OCI-LY3 (cell line): ENCODE data around the gene KRT33A.
"Not testable (repeated sequence)": the region's sequence is repeated elsewhere in the genome, so short reads cannot be mapped to it uniquely, and the experiment has no call there.

ENCODE experiments used
- H2AFZ ChIP-seq: fragments of 200-600, 300-600 bp; shearing (Covaris generic); 2 replicates; pipeline ENCODE4 v1.6.0; 2014; ENCODE audit warnings: antibody characterized with exemption, low read depth, low read length
- H3K27ac ChIP-seq: fragments of 200-600, 300-600 bp; sonication (generic); 2 replicates; pipeline ENCODE4 v1.5.1; 2014; ENCODE audit warnings: mild to moderate bottlenecking, low read length, moderate library complexity, mixed read lengths
- H3K27me3 ChIP-seq: fragments of 200-600, 300-600 bp; sonication (generic); 2 replicates; pipeline ENCODE4 v1.6.1; 2014; ENCODE audit warnings: low read depth, low read length, mixed read lengths
- H3K36me3 ChIP-seq: fragments of 200-600, 300-600 bp; sonication (generic); replicated peaks from 2 replicates; pipeline ENCODE3; 2014; ENCODE audit warnings: low read depth, low read length, mixed read lengths
- H3K4me1 ChIP-seq: fragments of 300-600, 200-600 bp; sonication (generic); 2 replicates; pipeline ENCODE4 v1.6.1; 2014; ENCODE audit warnings: low read length, mixed read lengths
- H3K4me2 ChIP-seq: fragments of 200-600, 300-600 bp; sonication (generic); 2 replicates; pipeline ENCODE4 v1.6.1; 2014; ENCODE audit warnings: low read length, mixed read lengths
- H3K4me3 ChIP-seq: fragments of 300-600, 200-600 bp; sonication (generic); 2 replicates; pipeline ENCODE4 v1.5.1; 2014; ENCODE audit warnings: antibody characterized with exemption, mild to moderate bottlenecking, low read length, moderate library complexity
- H3K79me2 ChIP-seq: fragments of 300-600, 200-600 bp; shearing (Covaris generic); 2 replicates; pipeline ENCODE4 v1.6.1; 2014; ENCODE audit warnings: mild to moderate bottlenecking, low read length, mixed read lengths
- H3K9ac ChIP-seq: fragments of 300-600, 200-600 bp; shearing (Covaris generic); 2 replicates; pipeline ENCODE4 v1.6.0; 2014; ENCODE audit warnings: mild to moderate bottlenecking, low read length, moderate library complexity
- H3K9me3 ChIP-seq: fragments of 200-600, 300-600 bp; shearing (Covaris generic); 2 replicates; pipeline ENCODE4 v1.6.1; 2014; ENCODE audit warnings: low read length, mixed read lengths; ENCODE audit not compliant: insufficient read depth
- H4K20me1 ChIP-seq: fragments of 200-600, 300-600 bp; sonication (generic); 2 replicates; pipeline ENCODE4 v1.6.1; 2016; ENCODE audit warnings: low read length, mixed read lengths; ENCODE audit not compliant: insufficient read depth
- EZH2phosphoT487 ChIP-seq: fragments of 200-600 bp; shearing (Covaris generic); IDR thresholded peaks from 2 replicates; pipeline ENCODE4 v1.6.1; 2018; ENCODE audit warnings: antibody characterized with exemption, mixed run types, low read depth
- TF ChIP-seq, protein P1 (sequence below): fragments of 200-600, 300-600 bp; sonication (generic); IDR thresholded peaks from 2 replicates; pipeline ENCODE4 v1.5.1; 2014; ENCODE audit warnings: antibody characterized with exemption, low read length, low read depth

The KRT33A gene

GRCh38 chr17:41351177-41351576, 549 bp upstream of the KRT33A start:
- no peak overlapping the region for H3K9ac ChIP-seq
- peaks cover 8% of the 10 kb centered on the region; the same call in 1 of the 2 replicates for H3K27me3 ChIP-seq
- TF ChIP-seq, protein P1, sequence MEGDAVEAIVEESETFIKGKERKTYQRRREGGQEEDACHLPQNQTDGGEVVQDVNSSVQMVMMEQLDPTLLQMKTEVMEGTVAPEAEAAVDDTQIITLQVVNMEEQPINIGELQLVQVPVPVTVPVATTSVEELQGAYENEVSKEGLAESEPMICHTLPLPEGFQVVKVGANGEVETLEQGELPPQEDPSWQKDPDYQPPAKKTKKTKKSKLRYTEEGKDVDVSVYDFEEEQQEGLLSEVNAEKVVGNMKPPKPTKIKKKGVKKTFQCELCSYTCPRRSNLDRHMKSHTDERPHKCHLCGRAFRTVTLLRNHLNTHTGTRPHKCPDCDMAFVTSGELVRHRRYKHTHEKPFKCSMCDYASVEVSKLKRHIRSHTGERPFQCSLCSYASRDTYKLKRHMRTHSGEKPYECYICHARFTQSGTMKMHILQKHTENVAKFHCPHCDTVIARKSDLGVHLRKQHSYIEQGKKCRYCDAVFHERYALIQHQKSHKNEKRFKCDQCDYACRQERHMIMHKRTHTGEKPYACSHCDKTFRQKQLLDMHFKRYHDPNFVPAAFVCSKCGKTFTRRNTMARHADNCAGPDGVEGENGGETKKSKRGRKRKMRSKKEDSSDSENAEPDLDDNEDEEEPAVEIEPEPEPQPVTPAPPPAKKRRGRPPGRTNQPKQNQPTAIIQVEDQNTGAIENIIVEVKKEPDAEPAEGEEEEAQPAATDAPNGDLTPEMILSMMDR: no peak
- no peak for TF ChIP-seq EZH2phosphoT487
- H4K20me1 ChIP-seq: no peaks in the 10 kb centered on the region
- no peak overlapping the region for H3K27ac ChIP-seq
- no peaks in the 10 kb centered on the region for H3K79me2 ChIP-seq
- H3K4me2 ChIP-seq: no peak overlapping the region
- H2AFZ ChIP-seq: no peak overlapping the region
- H3K9me3 ChIP-seq: no peaks in the 10 kb centered on the region
- no peak overlapping the region for H3K4me3 ChIP-seq
- H3K4me1 ChIP-seq: no peaks in the 10 kb centered on the region
- H3K36me3 ChIP-seq: no peaks in the 10 kb centered on the region

DNA sequence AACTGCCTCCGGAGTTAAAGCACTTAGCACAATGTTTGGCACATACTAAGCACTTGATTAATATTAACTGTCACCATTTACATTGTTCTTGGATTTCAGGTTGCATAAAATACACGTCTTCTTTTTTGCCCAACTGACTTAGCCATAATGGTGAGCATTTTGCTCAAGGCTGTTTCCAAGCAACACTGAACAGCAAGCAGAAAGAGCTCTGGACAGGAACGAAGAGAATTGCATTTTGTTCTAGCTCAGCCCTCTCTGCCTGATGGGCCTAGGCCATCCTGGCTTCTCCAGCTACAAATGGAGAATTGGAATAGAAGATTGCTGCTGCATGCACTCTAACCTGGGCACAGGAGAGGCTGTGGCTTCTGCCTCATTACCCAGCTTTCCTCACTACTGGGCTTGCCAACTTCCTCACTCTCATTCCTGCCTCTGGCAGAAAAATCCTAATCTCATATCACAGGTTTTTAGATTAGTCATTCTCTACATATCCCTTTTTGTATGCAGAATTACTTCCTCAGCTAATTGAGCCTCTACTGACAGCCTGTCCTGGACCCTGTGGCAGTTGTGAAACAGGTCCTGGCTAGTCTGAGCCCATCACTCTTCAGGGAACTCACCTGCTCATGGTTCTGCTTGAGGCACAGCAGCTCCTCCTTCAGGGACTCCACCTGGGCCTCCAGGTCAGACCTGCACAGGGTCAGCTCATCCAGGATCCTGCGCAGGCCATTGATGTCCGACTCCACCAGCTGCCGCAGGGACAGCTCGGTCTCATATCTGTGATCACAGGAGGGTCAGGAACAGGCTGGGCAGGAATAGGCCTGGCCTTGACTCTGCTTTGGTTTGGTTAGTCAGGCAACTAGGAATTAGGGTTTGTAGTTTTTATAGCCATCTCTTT, 2.5 kb downstream of the KRT33A start:
- no peaks in the 10 kb centered on the region for H3K4me1 ChIP-seq
- H3K4me2 ChIP-seq: no peak overlapping the region
- no peaks in the 10 kb centered on the region for H4K20me1 ChIP-seq
- no peaks in the 10 kb centered on the region for H3K36me3 ChIP-seq
- no peak overlapping the region for H3K4me3 ChIP-seq
- no peak overlapping the region for H3K27ac ChIP-seq
- no peak overlapping the region for H3K9ac ChIP-seq
- no peaks in the 10 kb centered on the region for H3K9me3 ChIP-seq
- H2AFZ ChIP-seq: no peak overlapping the region
- H3K27me3 ChIP-seq: no peaks in the 10 kb centered on the region
- TF ChIP-seq EZH2phosphoT487: no peak
- TF ChIP-seq, protein P1: no peak
- H3K79me2 ChIP-seq: no peaks in the 10 kb centered on the region

- H3K9me3 ChIP-seq, H3K27ac ChIP-seq, H3K4me1 ChIP-seq, H3K36me3 ChIP-seq, H2AFZ ChIP-seq, H3K79me2 ChIP-seq, H3K27me3 ChIP-seq, H3K9ac ChIP-seq, H3K4me3 ChIP-seq, H3K4me2 ChIP-seq, H4K20me1 ChIP-seq: not testable (repeated sequence)
These were observed 4.2 kb downstream of the KRT33A start for GRCh38 chr17:41346421-41346820.

GRCh38 chr17:41345992-41346391, 4.6 kb downstream of the KRT33A start:
- H3K4me2 ChIP-seq: no peak overlapping the region
- peaks cover 3% of the 10 kb centered on the region for H3K4me1 ChIP-seq
- TF ChIP-seq, protein P1: no peak
- TF ChIP-seq EZH2phosphoT487: no peak
- no peak overlapping the region for H3K9ac ChIP-seq
- no peaks in the 10 kb centered on the region for H3K79me2 ChIP-seq
- H3K9me3 ChIP-seq: peaks cover 4% of the 10 kb centered on the region
- H2AFZ ChIP-seq: no peak overlapping the region
- H3K4me3 ChIP-seq: no peak overlapping the region
- H3K27ac ChIP-seq: no peak overlapping the region
- H4K20me1 ChIP-seq: no peaks in the 10 kb centered on the region
- H3K36me3 ChIP-seq: no peaks in the 10 kb centered on the region
- no peaks in the 10 kb centered on the region for H3K27me3 ChIP-seq
